Measurements from ENCODE around the gene GNAQ. TPM values are rescaled to one million over a fixed set of nuclear protein-coding genes. Genes with fewer than 3 reads are reported as not detected.

Gene GNAQ
- polyA plus RNA-seq, 1 donor (not counting 4 experiments of a cell fraction or from before 2014, with no cell fraction given) = 64.3 TPM

DNA sequence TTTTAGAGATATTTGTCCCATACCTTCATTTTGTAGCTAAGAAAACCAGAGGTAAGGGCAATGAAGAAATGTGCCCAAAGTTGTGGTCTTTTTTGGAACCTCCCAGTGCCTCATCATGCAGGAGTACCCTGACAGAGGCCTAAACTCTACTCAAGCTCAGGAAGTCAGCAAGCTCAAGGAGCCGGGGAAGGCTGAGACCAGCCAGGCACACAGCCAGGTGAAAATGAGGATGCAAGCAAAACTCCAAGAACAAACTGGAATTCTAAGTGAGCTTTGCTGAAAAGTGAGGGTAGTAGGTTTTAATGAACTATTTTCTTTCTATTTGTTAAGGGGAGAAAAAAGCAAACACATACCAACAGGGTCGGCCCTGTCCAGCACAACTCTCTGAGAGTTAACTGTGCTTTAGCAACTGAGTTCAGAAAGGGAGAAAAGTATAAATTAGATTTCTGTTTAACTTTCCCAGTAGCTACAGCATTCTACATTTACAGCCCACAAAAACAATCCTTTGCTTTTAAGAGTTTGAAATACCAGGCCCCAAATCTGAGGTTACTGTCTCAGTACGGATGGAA, 146.4 kb downstream of the GNAQ start:
- no peak overlapping the region for H3K4me2 ChIP-seq (ENCODE audit: control insufficient read depth, extremely low read depth, insufficient read depth, low read depth, low read length)
- dilution Hi-C loops (cut with MboI; ENCODE audit: extremely low pct_ligation_motif_present, low sequenced_read_pairs) = no loop called here
- DNase-seq (ENCODE audit: low read depth, low spot score) = no peak
- H2AFZ ChIP-seq (ENCODE audit: control insufficient read depth, low read length) = no peak overlapping the region
- no peaks in the 10 kb centered on the region for H3K9me3 ChIP-seq (ENCODE audit: control insufficient read depth, low read depth, low read length)
- H3K79me2 ChIP-seq (ENCODE audit: control insufficient read depth, insufficient read depth, low read length) = peaks cover 13% of the 10 kb centered on the region
- TF ChIP-seq EZH2 (IDR thresholded peaks at IDR 0.05; ENCODE audit: low read length) = no peak
- TF ChIP-seq, protein P1, sequence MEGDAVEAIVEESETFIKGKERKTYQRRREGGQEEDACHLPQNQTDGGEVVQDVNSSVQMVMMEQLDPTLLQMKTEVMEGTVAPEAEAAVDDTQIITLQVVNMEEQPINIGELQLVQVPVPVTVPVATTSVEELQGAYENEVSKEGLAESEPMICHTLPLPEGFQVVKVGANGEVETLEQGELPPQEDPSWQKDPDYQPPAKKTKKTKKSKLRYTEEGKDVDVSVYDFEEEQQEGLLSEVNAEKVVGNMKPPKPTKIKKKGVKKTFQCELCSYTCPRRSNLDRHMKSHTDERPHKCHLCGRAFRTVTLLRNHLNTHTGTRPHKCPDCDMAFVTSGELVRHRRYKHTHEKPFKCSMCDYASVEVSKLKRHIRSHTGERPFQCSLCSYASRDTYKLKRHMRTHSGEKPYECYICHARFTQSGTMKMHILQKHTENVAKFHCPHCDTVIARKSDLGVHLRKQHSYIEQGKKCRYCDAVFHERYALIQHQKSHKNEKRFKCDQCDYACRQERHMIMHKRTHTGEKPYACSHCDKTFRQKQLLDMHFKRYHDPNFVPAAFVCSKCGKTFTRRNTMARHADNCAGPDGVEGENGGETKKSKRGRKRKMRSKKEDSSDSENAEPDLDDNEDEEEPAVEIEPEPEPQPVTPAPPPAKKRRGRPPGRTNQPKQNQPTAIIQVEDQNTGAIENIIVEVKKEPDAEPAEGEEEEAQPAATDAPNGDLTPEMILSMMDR (optimal IDR thresholded peaks at IDR 0.05 in 1 of 3, IDR thresholded peaks at IDR 0.05 in 1 of 3, conservative IDR thresholded peaks at IDR 0.05 in 1 of 3; ENCODE audit: extremely low read depth in 1 of 3, insufficient read depth in 2 of 3, low read length in 3 of 3) = no peak
- no peak overlapping the region for H3K9ac ChIP-seq (ENCODE audit: control insufficient read depth, extremely low read depth, insufficient read depth, low read length)
- H3K27me3 ChIP-seq (ENCODE audit: control insufficient read depth, extremely low read depth, insufficient read depth, low read length) = no peaks in the 10 kb centered on the region
- peak; percentile 36 for FAIRE-seq
- H3K4me1 ChIP-seq (ENCODE audit: control insufficient read depth, extremely low read depth, insufficient read depth, low read length) = peaks cover 40% of the 10 kb centered on the region
- H3K36me3 ChIP-seq (ENCODE audit: control insufficient read depth in 2 of 2, extremely low read depth in 1 of 2, insufficient read depth in 2 of 2, low read length in 2 of 2) = no peaks in the 10 kb centered on the region
- no peaks in the 10 kb centered on the region for H3K9me1 ChIP-seq (ENCODE audit: control insufficient read depth, extremely low read depth, insufficient read depth, low read length)
- H3K4me3 ChIP-seq (ENCODE audit: control insufficient read depth in 2 of 3, extremely low read depth in 1 of 3, insufficient read depth in 2 of 3, low read depth in 1 of 3, low read length in 3 of 3) = no peak overlapping the region
- H4K20me1 ChIP-seq (ENCODE audit: control insufficient read depth, extremely low read depth, insufficient read depth, low read length) = no peaks in the 10 kb centered on the region
- H3K27ac ChIP-seq (ENCODE audit: control insufficient read depth, insufficient read depth, low read length) = no peak overlapping the region

- H3K27ac ChIP-seq (ENCODE audit: control insufficient read depth, insufficient read depth, low read length) = peak overlapping the region; percentile 50
- peak overlapping the region in 2 of 3 experiments; percentile 57 to 66 for H3K4me3 ChIP-seq (ENCODE audit: control insufficient read depth in 2 of 3, extremely low read depth in 1 of 3, insufficient read depth in 2 of 3, low read depth in 1 of 3, low read length in 3 of 3)
- H3K9me3 ChIP-seq (ENCODE audit: control insufficient read depth, low read depth, low read length) = no peaks in the 10 kb centered on the region
- H3K4me2 ChIP-seq (ENCODE audit: control insufficient read depth, extremely low read depth, insufficient read depth, low read depth, low read length) = peak overlapping the region; percentile 88
- H3K9me1 ChIP-seq (ENCODE audit: control insufficient read depth, extremely low read depth, insufficient read depth, low read length) = no peaks in the 10 kb centered on the region
- DNase-seq (ENCODE audit: low read depth, low spot score) (peak; percentile 56), FAIRE-seq (peak; percentile 97)
- H3K27me3 ChIP-seq (ENCODE audit: control insufficient read depth, extremely low read depth, insufficient read depth, low read length) = no peaks in the 10 kb centered on the region
- no peaks in the 10 kb centered on the region for H4K20me1 ChIP-seq (ENCODE audit: control insufficient read depth, extremely low read depth, insufficient read depth, low read length)
- no peaks in the 10 kb centered on the region for H3K36me3 ChIP-seq (ENCODE audit: control insufficient read depth in 2 of 2, extremely low read depth in 1 of 2, insufficient read depth in 2 of 2, low read length in 2 of 2)
- peak overlapping the region; percentile 43 for H2AFZ ChIP-seq (ENCODE audit: control insufficient read depth, low read length)
- peaks cover 48% of the 10 kb centered on the region for H3K4me1 ChIP-seq (ENCODE audit: control insufficient read depth, extremely low read depth, insufficient read depth, low read length)
- H3K9ac ChIP-seq (ENCODE audit: control insufficient read depth, extremely low read depth, insufficient read depth, low read length) = peak overlapping the region; percentile 45
- H3K79me2 ChIP-seq (ENCODE audit: control insufficient read depth, insufficient read depth, low read length) = peaks cover 14% of the 10 kb centered on the region
- TF ChIP-seq, protein P1 (optimal IDR thresholded peaks at IDR 0.05 in 1 of 3, IDR thresholded peaks at IDR 0.05 in 1 of 3, conservative IDR thresholded peaks at IDR 0.05 in 1 of 3; ENCODE audit: extremely low read depth in 1 of 3, insufficient read depth in 2 of 3, low read length in 3 of 3) = no peak
- no peak for TF ChIP-seq EZH2 (IDR thresholded peaks at IDR 0.05; ENCODE audit: low read length)
- dilution Hi-C loops (cut with MboI; ENCODE audit: extremely low pct_ligation_motif_present, low sequenced_read_pairs) = no loop called here
Measured at GRCh38 chr9:77883846-77884771, 147.5 kb downstream of the GNAQ start.

Measured in keratinocyte (primary cell).